ENCODE measurements around the gene CR2.
"Not testable (repeated sequence)": the region's sequence is repeated elsewhere in the genome, so short reads cannot be mapped to it uniquely, and the experiment has no call there.

Gene CR2

DNA sequence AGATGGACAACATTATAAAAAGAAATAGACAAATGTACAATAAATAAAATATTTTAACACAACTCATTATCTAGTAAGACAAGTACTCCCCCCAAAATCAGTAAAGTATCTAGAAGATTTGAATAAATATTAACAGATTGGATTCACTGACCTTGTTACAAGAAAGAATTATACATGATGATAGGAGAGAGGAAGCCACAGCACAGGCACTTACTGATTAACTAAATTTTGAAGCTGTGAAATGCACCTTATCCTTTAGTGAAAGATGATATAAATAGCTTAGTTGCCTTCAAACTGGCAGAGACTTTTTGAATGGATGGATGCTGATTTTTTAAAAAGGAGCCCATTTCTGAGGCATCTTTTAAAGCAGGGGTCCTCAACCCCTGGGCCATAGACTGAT is 50.3 kb downstream of the CR2 start:
- DNase-seq (ENCODE audit: low read depth in 2 of 2): no peak

DNA sequence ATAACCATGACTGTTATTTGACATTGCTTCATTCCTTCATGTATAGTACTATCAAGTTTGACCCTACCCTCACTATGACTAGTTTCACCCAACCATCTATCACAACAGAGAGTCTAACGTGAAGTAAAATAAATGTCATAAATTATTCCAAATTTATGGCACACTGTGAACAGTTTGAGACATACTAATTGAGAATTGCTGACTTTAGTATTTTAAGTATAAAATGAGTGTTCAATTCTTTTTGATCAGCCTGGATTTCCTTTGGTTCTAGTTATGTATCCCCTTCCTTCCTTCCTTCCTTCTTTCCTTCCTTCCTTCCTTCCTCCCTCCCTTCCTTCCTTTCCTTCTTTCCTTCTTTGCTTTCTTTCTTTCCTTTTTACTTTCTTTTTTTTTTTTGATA is 56.3 kb downstream of the CR2 start:
- no peak for DNase-seq (ENCODE audit: low read depth in 2 of 2)

DNA sequence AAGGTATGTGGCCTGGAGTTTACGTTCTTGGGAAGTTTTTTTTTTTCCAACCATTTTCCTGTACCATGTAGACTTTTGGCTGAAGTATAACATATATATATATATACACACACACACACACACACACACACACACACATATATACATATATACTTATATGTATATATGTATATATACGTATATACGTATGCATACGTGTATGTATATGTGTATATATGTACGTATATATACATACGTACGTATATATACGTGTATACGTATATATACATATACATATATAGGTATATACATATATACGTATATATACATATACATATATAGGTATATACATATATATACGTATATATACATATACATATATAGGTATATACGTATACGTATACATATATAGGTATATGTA is 60.8 kb downstream of the CR2 start:
- DNase-seq (ENCODE audit: low read depth in 2 of 2): no peak

DNA sequence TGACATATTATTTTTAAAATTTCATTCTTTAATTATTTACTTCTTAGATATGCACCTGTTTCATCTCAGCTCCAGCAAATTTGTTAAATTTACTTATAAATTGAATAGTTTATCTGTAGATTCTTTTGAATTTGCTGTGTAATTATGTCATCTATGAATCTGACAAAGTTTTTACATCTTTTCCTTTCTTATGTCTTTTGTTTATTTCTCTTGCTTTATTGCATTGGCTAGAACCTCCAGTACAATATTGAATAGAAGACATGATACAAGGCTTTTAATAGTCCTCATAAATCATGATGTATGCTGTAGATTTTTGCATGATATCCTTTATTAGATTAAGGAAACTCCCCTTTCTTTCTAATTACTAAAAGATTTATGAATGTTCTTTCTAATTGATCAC is 62.6 kb downstream of the CR2 start:
- DNase-seq (ENCODE audit: low read depth in 2 of 2): no peak

DNA sequence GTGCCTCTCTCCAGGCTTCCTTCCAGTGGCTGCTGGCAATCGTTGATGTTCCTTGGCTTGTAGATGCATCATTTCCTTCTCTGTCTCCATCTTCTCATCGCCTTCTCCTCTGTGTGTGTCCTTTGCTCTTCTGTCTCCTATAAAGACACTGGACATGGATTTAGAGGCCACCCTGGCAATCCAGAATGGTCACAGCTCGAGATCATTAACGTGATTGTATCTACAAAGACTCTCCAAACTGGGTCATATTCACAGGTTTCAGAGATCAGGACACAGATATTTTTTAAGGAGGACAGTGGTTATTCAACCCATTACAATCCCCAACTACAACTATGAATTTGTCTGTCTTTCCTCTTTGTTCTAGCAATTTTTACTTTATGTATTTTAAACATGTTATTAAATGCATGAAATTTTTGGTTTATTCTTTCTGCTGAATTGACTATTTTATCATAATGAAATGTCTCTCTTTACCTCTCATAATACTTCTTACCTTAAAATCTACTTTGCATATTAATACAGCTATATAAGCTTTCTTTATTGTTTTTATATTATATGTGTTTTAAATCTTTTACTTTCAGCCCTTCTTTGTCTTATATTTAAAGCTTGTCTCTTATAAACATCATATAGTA is 64.6 kb downstream of the CR2 start:
- no peak for DNase-seq (ENCODE audit: low read depth in 2 of 2)

DNA sequence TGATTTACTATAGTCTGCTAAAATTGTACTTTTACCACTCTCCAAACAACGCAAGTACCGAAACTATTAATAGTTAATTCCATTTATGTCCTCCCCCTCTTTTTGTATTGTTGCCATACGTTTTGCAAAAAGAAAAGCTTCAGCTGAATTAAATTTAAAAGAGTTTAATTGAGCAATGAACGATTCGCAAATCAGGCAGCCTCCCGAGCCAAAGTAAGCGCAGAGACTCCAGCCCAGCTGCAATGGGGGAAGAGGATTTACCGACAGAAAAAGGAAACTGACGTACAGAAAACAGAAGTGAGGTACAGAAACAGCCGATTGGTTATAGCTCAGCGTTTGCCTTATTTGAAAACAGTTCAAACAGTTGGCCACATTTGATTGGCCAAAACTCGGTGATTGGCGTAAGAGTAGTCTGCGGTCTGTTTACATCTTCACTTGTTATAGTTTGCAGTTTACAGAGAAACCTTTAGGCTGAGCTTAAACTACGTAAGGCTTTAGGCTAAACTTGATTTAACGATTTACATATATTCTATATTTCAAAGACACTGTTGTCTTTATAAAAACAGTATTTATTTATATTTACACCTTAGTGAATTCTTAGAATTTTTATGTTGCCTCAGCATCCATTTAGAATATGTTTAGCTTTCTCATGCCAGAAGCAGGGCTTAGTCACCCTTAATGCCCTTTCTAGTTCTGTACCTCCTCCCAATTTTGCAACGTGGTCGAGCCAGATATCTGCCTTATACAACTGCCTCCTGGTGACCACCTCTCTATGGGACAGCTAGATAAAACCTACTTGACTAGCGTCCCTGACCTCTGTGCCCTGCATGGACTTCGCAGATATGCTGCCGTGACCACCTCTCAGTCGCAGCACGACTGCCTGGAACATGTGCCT is 65.6 kb downstream of the CR2 start:
- DNase-seq (ENCODE audit: low read depth in 2 of 2): no peak

DNA sequence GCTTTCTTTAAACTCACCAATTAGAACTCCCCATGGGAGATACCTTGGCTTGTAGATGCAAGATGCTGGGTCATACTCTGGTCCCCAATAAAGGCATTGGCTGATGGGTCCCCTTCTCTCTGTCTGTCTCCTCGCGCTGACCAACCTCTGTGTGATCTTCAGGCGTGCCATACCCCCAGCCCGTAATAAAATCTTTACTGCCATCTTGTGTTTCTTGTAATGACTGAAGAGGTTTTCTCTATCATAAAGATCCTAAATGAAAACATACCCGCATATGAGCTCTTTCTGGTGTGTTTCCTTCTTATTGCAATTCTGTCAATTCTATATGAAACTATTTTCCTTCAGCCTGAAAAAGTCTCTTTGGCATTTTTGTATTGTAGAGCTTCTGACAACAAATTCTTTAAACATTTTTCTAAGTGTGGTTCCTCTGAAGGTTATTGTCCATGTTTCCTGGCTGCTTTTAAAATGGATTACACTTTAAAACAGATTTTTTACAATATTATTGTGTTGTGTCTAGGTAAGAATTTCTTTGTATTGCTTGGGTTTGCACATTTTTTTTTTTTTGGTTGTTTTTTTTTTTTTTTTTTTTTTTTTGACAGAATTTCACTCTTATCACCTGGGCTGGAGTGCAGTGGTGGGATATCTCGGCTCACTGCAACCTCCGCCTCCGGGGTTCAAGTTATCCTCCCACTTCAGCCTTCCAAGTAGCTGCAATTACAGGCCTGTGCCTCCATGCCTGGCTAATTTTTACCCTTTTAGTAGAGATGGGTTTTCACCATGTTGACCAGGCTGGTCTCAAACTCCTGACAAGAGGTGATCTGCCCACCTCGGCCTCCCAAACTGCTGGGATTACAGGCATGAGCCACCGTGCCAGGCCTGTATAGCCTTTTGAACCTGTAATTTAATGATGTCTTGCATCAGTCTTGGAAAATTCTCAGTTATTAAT is 66.5 kb downstream of the CR2 start:
- not testable (repeated sequence) for DNase-seq (ENCODE audit: low read depth in 2 of 2)

DNA sequence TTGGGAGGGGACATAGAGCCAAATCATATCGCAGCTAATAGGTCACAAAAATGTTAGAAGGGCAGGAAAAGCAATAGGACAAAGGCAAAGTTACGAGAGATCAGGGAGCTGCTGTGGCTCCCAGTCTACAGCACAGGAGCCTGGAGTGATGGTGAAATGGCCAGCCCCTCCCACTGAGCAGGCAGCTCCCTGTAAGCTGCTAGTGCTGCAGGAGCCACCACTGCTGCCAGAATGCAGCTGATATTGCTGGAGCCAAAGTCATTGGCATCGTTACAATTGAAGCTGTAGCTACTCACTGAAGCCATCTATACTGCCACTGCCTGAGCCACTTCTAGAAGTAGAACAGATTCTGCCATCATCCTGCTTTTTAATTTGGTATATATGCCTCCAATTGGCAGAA is 71.1 kb downstream of the CR2 start:
- DNase-seq (ENCODE audit: low read depth in 2 of 2): not testable (repeated sequence)

DNA sequence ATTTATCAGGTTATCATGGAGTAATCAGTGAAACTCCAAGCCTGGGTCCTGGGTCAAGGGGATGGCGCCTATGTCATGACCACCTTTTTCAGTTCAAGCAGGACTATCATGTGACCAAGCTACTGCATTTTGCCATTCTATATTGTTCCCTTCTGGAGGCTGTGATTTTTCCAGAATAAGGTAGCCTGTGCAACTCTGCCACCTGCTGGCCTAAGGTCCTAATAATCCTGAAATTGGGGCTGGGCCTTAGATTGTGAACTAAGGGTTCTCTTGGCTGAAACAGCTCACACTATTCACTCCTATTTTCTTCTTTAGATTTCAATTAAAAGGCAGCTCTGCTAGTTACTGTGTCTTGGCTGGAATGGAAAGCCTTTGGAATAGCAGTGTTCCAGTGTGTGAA is 74.3 kb downstream of the CR2 start:
- DNase-seq (ENCODE audit: low read depth in 2 of 2): not testable (repeated sequence)

DNA sequence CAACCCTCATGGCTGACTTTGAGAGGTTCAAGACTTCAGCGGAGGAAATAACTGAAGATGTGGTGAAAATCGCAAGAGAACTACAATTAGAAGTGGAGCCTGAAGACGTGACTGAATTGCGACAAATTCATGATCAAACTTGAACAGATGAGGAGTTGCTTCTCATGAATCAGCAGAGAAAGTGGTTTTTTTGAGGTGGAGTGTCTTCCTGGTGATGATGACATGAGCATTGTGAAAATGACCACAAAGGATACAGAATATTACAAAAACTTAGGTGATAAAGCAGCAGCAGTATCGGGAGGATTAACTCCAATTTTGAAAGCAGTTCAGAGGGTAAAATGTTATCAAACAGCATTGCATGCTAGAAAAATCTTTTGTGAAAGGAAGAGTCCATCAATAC is 82.1 kb downstream of the CR2 start:
- DNase-seq (ENCODE audit: low read depth in 2 of 2): not testable (repeated sequence)

Measured in activated CD8-positive, alpha-beta memory T cell treated with anti-CD3 and anti-CD28 coated beads for 4 hours (primary cell).